ENCODE results near the gene FAM135A.

FAM135A gene

GRCh38 chr6:70563530-70563929 lies 150.2 kb downstream of the FAM135A start:
- Mint-ChIP-seq H3K4me1 (peaks cover 13% of the 10 kb centered on the region), H3K9me3 (peaks cover 8% of the 10 kb centered on the region), H3K27me3 (ENCODE audit: low read depth, poor library complexity) (peaks cover 6% of the 10 kb centered on the region), H3K4me3 (no peak overlapping the region), H3K36me3 (ENCODE audit: low read depth) (peaks cover 19% of the 10 kb centered on the region), H3K27ac (no peak overlapping the region)
- no peak for DNase-seq
- no peak for TF ChIP-seq CTCF (IDR thresholded peaks at IDR 0.05)

GRCh38 chr6:70566751-70567382 lies 153.6 kb downstream of the FAM135A start, which contains the start of gene SDHAF4:
Gene SDHAF4 (plus strand): TSS chr6:70566930. CDS start chr6:70566941, 11 bp downstream.
- H3K4me3 Mint-ChIP-seq = peak within 1 kb of the TSS; percentile 92
- peaks cover 47% of the 10 kb centered on the region for H3K36me3 Mint-ChIP-seq (ENCODE audit: low read depth)

GRCh38 chr6:70574643-70575042 lies 161.3 kb downstream of the FAM135A start:
- peaks cover 4% of the 10 kb centered on the region for H3K4me1 Mint-ChIP-seq
- peaks cover 74% of the 10 kb centered on the region for H3K36me3 Mint-ChIP-seq (ENCODE audit: low read depth)
- H3K9me3 Mint-ChIP-seq = peaks cover 18% of the 10 kb centered on the region
- no peak overlapping the region for H3K4me3 Mint-ChIP-seq
- no peak overlapping the region for H3K27ac Mint-ChIP-seq
- TF ChIP-seq CTCF (IDR thresholded peaks at IDR 0.05) = no peak
- no peak for DNase-seq
- H3K27me3 Mint-ChIP-seq (ENCODE audit: low read depth, poor library complexity) = no peaks in the 10 kb centered on the region

More at GRCh38 chr6:70566751-70567382, 153.6 kb downstream of the FAM135A start, which contains the start of gene SDHAF4:
- DNase-seq = peak; percentile 96
- no peak within 1 kb of the TSS for H3K27ac Mint-ChIP-seq
- peaks cover 13% of the 10 kb centered on the region for H3K4me1 Mint-ChIP-seq
- peaks cover 6% of the 10 kb centered on the region for H3K27me3 Mint-ChIP-seq (ENCODE audit: low read depth, poor library complexity)
- TF ChIP-seq CTCF (IDR thresholded peaks at IDR 0.05) = no peak
- peaks cover 34% of the 10 kb centered on the region for H3K9me3 Mint-ChIP-seq

GRCh38 chr6:70575899-70576495 lies 162.7 kb downstream of the FAM135A start:
- H3K4me3 Mint-ChIP-seq = no peak overlapping the region
- peaks cover 71% of the 10 kb centered on the region for H3K36me3 Mint-ChIP-seq (ENCODE audit: low read depth)
- H3K27ac Mint-ChIP-seq = no peak overlapping the region
- peaks cover 6% of the 10 kb centered on the region for H3K9me3 Mint-ChIP-seq
- H3K4me1 Mint-ChIP-seq = peaks cover 4% of the 10 kb centered on the region
- TF ChIP-seq CTCF (IDR thresholded peaks at IDR 0.05) = no peak
- no peak for DNase-seq
- no peaks in the 10 kb centered on the region for H3K27me3 Mint-ChIP-seq (ENCODE audit: low read depth, poor library complexity)

GRCh38 chr6:70586114-70586513 lies 172.8 kb downstream of the FAM135A start:
- Mint-ChIP-seq H3K27me3 (ENCODE audit: low read depth, poor library complexity) (no peaks in the 10 kb centered on the region), H3K27ac (no peak overlapping the region), H3K4me1 (no peaks in the 10 kb centered on the region), H3K9me3 (no peaks in the 10 kb centered on the region), H3K4me3 (no peak overlapping the region), H3K36me3 (ENCODE audit: low read depth) (peaks cover 57% of the 10 kb centered on the region)
- no peak for DNase-seq
- no peak for TF ChIP-seq CTCF (IDR thresholded peaks at IDR 0.05)

- peak overlapping the region; percentile 27 for H3K27ac Mint-ChIP-seq
- no peaks in the 10 kb centered on the region for H3K27me3 Mint-ChIP-seq (ENCODE audit: low read depth, poor library complexity)
- H3K9me3 Mint-ChIP-seq = no peaks in the 10 kb centered on the region
- H3K4me1 Mint-ChIP-seq = no peaks in the 10 kb centered on the region
- no peak for TF ChIP-seq CTCF (IDR thresholded peaks at IDR 0.05)
- H3K4me3 Mint-ChIP-seq = no peak overlapping the region
- H3K36me3 Mint-ChIP-seq (ENCODE audit: low read depth) = peaks cover 48% of the 10 kb centered on the region
- no peak for DNase-seq
These were observed 177.1 kb downstream of the FAM135A start for GRCh38 chr6:70590400-70590799.
